Heart right ventricle (tissue), 16 donors: ENCODE data around the gene SPIN4. TPM values are rescaled to one million over a fixed set of nuclear protein-coding genes. Genes with fewer than 3 reads are reported as not detected.
"Not testable (repeated sequence)": the region's sequence is repeated elsewhere in the genome, so short reads cannot be mapped to it uniquely, and the experiment has no call there.

ENCODE experiments used
- ATAC-seq, 8 donors: fragments of 200-7000 bp; cut with Tn5 transposase; one replicate each; pipeline ENCODE4 v1.9.1; 2020; ENCODE audit warnings: mild to moderate bottlenecking in 8 of 8, moderate library complexity in 8 of 8, moderate number of reproducible peaks in 1 of 8
- DNase-seq, 2 donors: peaks; one replicate each; pipeline ENCODE4 v3.0.0-alpha.2; 2020
- H3K27ac ChIP-seq, 10 donors: fragments of 200-600 bp; sonication (generic) in 2 of 10; one replicate each; pipeline versions ENCODE4 v1.5.0 to v1.8.0; 2020 to 2022; ENCODE audit warnings: mild to moderate bottlenecking in 3 of 10
- H3K27me3 ChIP-seq, 7 donors: fragments of 200-600 bp; one replicate each; pipeline ENCODE4 v1.8.0; 2021 to 2022; ENCODE audit warnings: mild to moderate bottlenecking in 2 of 7
- H3K36me3 ChIP-seq, 9 donors: fragments of 200-600 bp; sonication (generic) in 1 of 9; one replicate each; pipeline versions ENCODE4 v1.5.0 to v1.8.0; 2020 to 2022; ENCODE audit warnings: mild to moderate bottlenecking in 2 of 9
- H3K4me1 ChIP-seq, 9 donors: fragments of 200-600 bp; sonication (generic) in 1 of 9; one replicate each; pipeline versions ENCODE4 v1.5.0 to v1.8.0; 2020 to 2022; ENCODE audit warnings: mild to moderate bottlenecking in 4 of 9
- H3K4me3 ChIP-seq, 10 donors: fragments of 200-600 bp; sonication (generic) in 2 of 10; one replicate each; pipeline versions ENCODE4 v1.5.0 to v1.8.0; 2020 to 2022; ENCODE audit warnings: mild to moderate bottlenecking in 7 of 10, moderate library complexity in 2 of 10
- H3K9me3 ChIP-seq, 11 donors: fragments of 200-600 bp in 10 of 11; sonication (generic) in 2 of 11; one replicate each; pipeline versions ENCODE4 v1.5.0 to v1.8.0; 2013 to 2022; ENCODE audit warnings: mild to moderate bottlenecking in 2 of 11, control low read depth in 1 of 11, moderate library complexity in 1 of 11
- CTCF ChIP-seq, 9 donors: fragments of 200-600 bp; sonication (generic) in 2 of 9; IDR thresholded peaks; one replicate each; pipeline versions ENCODE4 v1.5.0 to v1.8.0; 2021 to 2022; ENCODE audit warnings: antibody characterized with exemption in 9 of 9, mild to moderate bottlenecking in 5 of 9, moderate library complexity in 1 of 9
- WGBS, 2 donors: extraction: QIAGEN DNeasy Blood & Tissue Kit; methylation state at CpG; one replicate each; pipeline ENCODE4 v1.1.7; 2013; ENCODE audit warnings: inconsistent platforms in 1 of 2; 5-methylcytosine and 5-hydroxymethylcytosine counted together
- intact Hi-C, 10 donors: fragments of 100-400 bp; cut with DNase I; formaldehyde crosslinking; loops; one replicate each; pipeline versions ENCODE4 v1.11.1 to v1.14.2; 2022
- polyA plus RNA-seq, 2 donors: library from polyadenylated mRNA; stranded (reverse); fragments of 200-250 nt; gene quantifications; one replicate each; pipeline ENCODE4 v1.2.3, GENCODE V29; 2013
- total RNA-seq, 10 donors: library from RNA; stranded (reverse); fragmentation: NEBNext Ultra II Directional in 3 of 10; extraction: Animal tissue kit (Norgen Biotek cat#: 25700) in 3 of 10; gene quantifications; one replicate each; pipeline versions ENCODE4 v1.2.1 to v1.2.4, GENCODE V29; 2021 to 2023
- donor health status: Arrhythmogenic right ventricular cardiomyopathy.
- donor health status: ischemic (EF 13 %, LVEDD 7.1; RV severe dilation, severe dysfunction).
- donor health status: healthy with polysubstance abuse.
- donor health status: DM: no; HTN: yes; CAD: no.
- donor health status: DM: no; HTN: no; CAD: no.
- donor health status: ischemic (EF 25% LVEDD 6.9; RV normal size, moderate dysfunction).
- donor health status: ischemic (EF 25% LVEDD 5.7; RV mildly dilated, moderate dysfunction).
- donor health status: healthy.
- donor health status: DM: yes; HTN: yes; CAD: no.
- donor health status: Ischemic cardiomyopathy.
- donor health status: ischemic (EF 35%, LVEDD 5.7; RV mildly dilated, moderate dysfunction).
- donor health status: nonischemic (EF 11% LVEDD 7.7; RV severe dilation, severe dysfunction).
- donor health status: DM: yes; HTN: yes; CAD: no.
- donor health status: PGD.
- donor health status: ischemic (EF 29% LVEDD 5.4; RV normal size, mild dysfunction).
- donor health status: nonischemic (EF 23%, LVEDD 6.1; RV moderate dilation, normal function).

SPIN4 gene
- total and polyA plus RNA-seq, 12 donors = 0.28 to 1.2 (median 0.80) TPM

DNA sequence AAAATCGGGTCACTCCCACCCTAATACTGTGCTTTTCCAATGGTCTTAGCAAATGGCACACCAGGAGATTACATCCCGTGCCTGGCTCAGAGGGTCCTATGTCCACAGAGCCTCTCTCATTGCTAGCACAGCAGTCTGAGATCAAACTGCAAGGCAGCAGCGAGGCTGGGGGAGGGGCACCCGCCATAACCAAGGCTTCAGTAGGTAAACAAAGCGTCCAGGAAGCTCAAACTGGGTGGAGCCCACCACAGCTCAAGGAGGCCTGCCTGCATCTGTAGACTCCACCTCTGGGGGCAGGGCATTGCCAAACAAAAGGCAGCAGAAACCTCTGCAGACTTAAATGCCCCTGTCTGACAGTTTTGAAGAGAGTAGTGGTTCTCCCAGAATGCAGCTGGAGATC, 16.6 kb upstream of the SPIN4 start:
- ATAC-seq, H3K4me1 ChIP-seq, H3K4me3 ChIP-seq, DNase-seq, H3K27me3 ChIP-seq, H3K36me3 ChIP-seq, H3K27ac ChIP-seq, intact Hi-C loops: not testable (repeated sequence)
- peaks cover 0 to 40% (median 0%) of the 10 kb centered on the region in 11 donors for H3K9me3 ChIP-seq
- 80 to 85% methylated on average over 3 to 5 of the region's 5 CpGs for WGBS, 2 donors

DNA sequence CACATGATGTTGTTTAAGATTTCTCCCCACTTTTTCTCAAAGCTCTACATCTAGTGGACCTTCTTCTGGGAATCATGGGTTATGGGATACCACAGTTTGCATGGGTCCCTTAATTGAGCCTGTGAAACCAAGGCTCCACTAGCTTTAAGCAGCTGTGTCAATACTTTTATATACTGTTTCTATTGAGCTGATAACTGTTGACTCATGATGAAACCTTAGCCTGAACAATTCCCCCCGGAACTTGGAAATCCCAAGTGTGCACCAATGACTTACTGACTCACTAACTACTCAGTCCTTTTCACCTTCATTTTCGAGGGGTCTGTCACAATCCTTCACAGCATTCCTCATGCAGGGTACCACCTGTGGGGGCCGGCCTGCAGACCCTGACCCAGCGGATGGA, 12.7 kb upstream of the SPIN4 start:
- no peak overlapping the region for H3K27ac ChIP-seq
- no peaks in the 10 kb centered on the region for H3K36me3 ChIP-seq
- 88 to 89% methylated on average over 4 of the region's 4 CpGs for WGBS, 2 donors
- ATAC-seq (no peak), DNase-seq (no peak)
- no peaks in the 10 kb centered on the region for H3K27me3 ChIP-seq
- intact Hi-C loops = no loop called here
- no peaks in the 10 kb centered on the region for H3K4me1 ChIP-seq
- TF ChIP-seq CTCF (IDR thresholded peaks at IDR 0.05) = no peak
- H3K4me3 ChIP-seq = no peak overlapping the region
- H3K9me3 ChIP-seq = peaks cover 0 to 36% (median 0%) of the 10 kb centered on the region in 11 donors

GRCh38 chrX:63361494-63361893, 10.4 kb upstream of the SPIN4 start:
- no peak overlapping the region for H3K4me3 ChIP-seq
- peaks cover 0 to 36% (median 0%) of the 10 kb centered on the region in 11 donors for H3K9me3 ChIP-seq
- H3K27me3 ChIP-seq = no peaks in the 10 kb centered on the region
- no peaks in the 10 kb centered on the region for H3K36me3 ChIP-seq
- WGBS, 2 donors = 64 to 71% methylated on average over 2 of the region's 2 CpGs
- H3K4me1 ChIP-seq = no peaks in the 10 kb centered on the region
- intact Hi-C loops = no loop called here
- DNase-seq (no peak), ATAC-seq (no peak)
- H3K27ac ChIP-seq = no peak overlapping the region
- no peak for TF ChIP-seq CTCF (IDR thresholded peaks at IDR 0.05)

DNA sequence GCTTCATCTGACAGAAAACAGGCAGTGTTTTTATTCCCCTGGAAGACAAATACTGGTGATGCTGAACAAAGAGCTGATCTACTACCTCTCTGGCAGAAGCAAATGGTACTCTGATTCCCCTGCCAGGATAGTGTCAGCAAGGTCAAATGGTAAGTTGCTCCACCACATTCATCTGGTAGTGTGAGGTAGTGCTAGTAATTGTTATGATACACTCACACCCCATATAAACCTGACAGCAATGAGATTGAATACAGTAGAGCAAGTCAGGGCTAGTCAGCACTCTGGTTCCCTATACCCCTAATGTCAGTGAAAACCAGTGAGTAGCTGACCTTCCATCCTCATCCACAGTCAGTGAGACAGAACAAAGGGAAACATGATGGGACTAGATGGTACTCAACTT, 3.4 kb upstream of the SPIN4 start:
- no peak for ATAC-seq
- intact Hi-C loops = loop anchor here in 3 of 10 donors (5.0 kb wide), 3 partner anchors 158 to 408 kb away; no protein-coding TSS in a partner anchor

More for the DNA sequence above, 3.4 kb upstream of the SPIN4 start:
- Histone ChIP-seq H3K4me3 (no peak overlapping the region), H3K4me1 (peaks cover 0 to 9% (median 0%) of the 10 kb centered on the region in 9 donors), H3K36me3 (no peaks in the 10 kb centered on the region), H3K9me3 (peaks cover 0 to 6% (median 0%) of the 10 kb centered on the region in 11 donors), H3K27me3 (peaks cover 0 to 6% (median 0%) of the 10 kb centered on the region in 7 donors), H3K27ac (no peak overlapping the region)
- no peak for DNase-seq
- no peak for TF ChIP-seq CTCF (IDR thresholded peaks at IDR 0.05)
